PC-3 (cell line): ENCODE results near the gene DIRAS1.

ENCODE experiments used
- EZH2 ChIP-seq: fragments of 300-600 bp; sonication (generic); IDR thresholded peaks from one replicate; pipeline ENCODE4 v1.6.1; 2017; ENCODE audit warnings: antibody characterized with exemption, mild to moderate bottlenecking, low read length; ENCODE audit not compliant: unreplicated experiment
- TF ChIP-seq, protein P1 (sequence below): fragments of 300-600 bp; sonication (generic); conservative IDR thresholded peaks from 2 replicates; pipeline ENCODE4 v1.5.1; 2017; ENCODE audit warnings: antibody characterized with exemption, low read depth, mild to moderate bottlenecking, low read length

DNA sequence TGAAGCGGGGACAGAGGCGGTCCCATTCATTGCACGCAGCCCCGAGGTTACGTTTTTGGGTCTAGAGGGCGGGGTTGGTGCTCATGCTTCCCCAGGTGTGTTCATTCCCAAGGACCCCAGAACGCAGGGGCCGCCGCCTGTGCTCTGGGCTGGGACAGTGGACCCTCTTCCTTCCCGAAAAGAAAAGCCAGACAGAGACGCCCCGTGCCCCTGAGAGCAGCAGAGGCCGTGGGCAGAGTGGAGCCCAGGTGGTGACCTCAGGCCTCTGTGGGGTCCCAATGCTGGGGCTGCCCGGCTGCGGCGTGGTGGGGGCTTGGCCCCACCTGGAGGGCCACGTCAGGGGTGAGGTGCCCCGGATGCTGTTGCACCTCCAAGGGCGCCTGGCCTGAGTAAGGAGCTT lies 46.5 kb upstream of the DIRAS1 start:
- TF ChIP-seq, protein P1, sequence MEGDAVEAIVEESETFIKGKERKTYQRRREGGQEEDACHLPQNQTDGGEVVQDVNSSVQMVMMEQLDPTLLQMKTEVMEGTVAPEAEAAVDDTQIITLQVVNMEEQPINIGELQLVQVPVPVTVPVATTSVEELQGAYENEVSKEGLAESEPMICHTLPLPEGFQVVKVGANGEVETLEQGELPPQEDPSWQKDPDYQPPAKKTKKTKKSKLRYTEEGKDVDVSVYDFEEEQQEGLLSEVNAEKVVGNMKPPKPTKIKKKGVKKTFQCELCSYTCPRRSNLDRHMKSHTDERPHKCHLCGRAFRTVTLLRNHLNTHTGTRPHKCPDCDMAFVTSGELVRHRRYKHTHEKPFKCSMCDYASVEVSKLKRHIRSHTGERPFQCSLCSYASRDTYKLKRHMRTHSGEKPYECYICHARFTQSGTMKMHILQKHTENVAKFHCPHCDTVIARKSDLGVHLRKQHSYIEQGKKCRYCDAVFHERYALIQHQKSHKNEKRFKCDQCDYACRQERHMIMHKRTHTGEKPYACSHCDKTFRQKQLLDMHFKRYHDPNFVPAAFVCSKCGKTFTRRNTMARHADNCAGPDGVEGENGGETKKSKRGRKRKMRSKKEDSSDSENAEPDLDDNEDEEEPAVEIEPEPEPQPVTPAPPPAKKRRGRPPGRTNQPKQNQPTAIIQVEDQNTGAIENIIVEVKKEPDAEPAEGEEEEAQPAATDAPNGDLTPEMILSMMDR: no peak
- no peak for TF ChIP-seq EZH2
